Osteocyte (in vitro differentiated cells): Measurements from ENCODE around the gene MRPL14. TPM values are rescaled to one million over a fixed set of nuclear protein-coding genes. Genes with fewer than 3 reads are reported as not detected.

Source experiments
- DNase-seq: peaks from one replicate; pipeline ENCODE4 v3.0.0; 2021; ENCODE audit warnings: mixed read lengths; ENCODE audit not compliant: unreplicated experiment; ENCODE audit errors: extremely low spot score
- H3K27ac Mint-ChIP-seq: one replicate; pipeline ENCODE4 v1.8.0; 2021; ENCODE audit warnings: mild to moderate bottlenecking, mixed read lengths; ENCODE audit not compliant: unreplicated experiment
- H3K27me3 Mint-ChIP-seq: one replicate; pipeline ENCODE4 v1.8.0; 2021; ENCODE audit warnings: mixed read lengths; ENCODE audit not compliant: unreplicated experiment
- H3K36me3 Mint-ChIP-seq: one replicate; pipeline ENCODE4 v1.8.0; 2021; ENCODE audit warnings: mixed read lengths; ENCODE audit not compliant: unreplicated experiment
- H3K4me1 Mint-ChIP-seq: one replicate; pipeline ENCODE4 v1.8.0; 2021; ENCODE audit warnings: mixed read lengths; ENCODE audit not compliant: unreplicated experiment
- H3K4me3 Mint-ChIP-seq: one replicate; pipeline ENCODE4 v1.8.0; 2021; ENCODE audit warnings: mild to moderate bottlenecking, moderate library complexity, mixed read lengths; ENCODE audit not compliant: unreplicated experiment
- H3K9me3 Mint-ChIP-seq: one replicate; pipeline ENCODE4 v1.8.0; 2021; ENCODE audit warnings: mixed read lengths; ENCODE audit not compliant: unreplicated experiment
- total RNA-seq: library from RNA; stranded (reverse); gene quantifications from 2 replicates; pipeline ENCODE4 v1.2.1, GENCODE V29; 2021
- TF ChIP-seq, protein P1 (sequence below): fragments of 200-600 bp; sonication (generic); IDR thresholded peaks from 2 replicates; pipeline ENCODE4 v1.5.0; 2021; ENCODE audit warnings: antibody characterized with exemption, mild to moderate bottlenecking, moderate library complexity

Gene MRPL14
- total RNA-seq, 1 donor from 2014 or later, result 36.5 TPM

DNA sequence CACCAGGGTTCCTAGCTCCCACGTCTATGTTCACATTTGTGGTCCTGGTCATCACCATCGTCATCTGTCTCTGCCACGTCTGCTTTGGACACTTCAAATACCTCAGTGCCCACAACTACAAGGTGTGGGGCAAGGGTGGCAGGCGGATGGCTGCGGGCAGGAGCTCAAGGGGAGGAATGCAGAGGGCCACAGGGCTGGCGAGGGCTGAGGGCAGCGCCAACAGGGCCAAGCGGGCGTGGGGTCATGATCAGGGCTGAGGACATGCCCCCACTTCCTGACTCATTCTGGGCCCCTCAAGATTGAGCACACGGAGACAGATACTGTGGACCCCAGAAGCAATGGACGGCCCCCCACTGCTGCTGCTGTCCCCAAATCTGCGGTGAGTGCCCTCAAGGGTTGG is 26.8 kb upstream of the MRPL14 start:
- TF ChIP-seq, protein P1, sequence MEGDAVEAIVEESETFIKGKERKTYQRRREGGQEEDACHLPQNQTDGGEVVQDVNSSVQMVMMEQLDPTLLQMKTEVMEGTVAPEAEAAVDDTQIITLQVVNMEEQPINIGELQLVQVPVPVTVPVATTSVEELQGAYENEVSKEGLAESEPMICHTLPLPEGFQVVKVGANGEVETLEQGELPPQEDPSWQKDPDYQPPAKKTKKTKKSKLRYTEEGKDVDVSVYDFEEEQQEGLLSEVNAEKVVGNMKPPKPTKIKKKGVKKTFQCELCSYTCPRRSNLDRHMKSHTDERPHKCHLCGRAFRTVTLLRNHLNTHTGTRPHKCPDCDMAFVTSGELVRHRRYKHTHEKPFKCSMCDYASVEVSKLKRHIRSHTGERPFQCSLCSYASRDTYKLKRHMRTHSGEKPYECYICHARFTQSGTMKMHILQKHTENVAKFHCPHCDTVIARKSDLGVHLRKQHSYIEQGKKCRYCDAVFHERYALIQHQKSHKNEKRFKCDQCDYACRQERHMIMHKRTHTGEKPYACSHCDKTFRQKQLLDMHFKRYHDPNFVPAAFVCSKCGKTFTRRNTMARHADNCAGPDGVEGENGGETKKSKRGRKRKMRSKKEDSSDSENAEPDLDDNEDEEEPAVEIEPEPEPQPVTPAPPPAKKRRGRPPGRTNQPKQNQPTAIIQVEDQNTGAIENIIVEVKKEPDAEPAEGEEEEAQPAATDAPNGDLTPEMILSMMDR, result no peak
- no peaks in the 10 kb centered on the region for H3K27me3 Mint-ChIP-seq
- no peaks in the 10 kb centered on the region for H3K4me1 Mint-ChIP-seq
- DNase-seq, result no peak
- no peaks in the 10 kb centered on the region for H3K9me3 Mint-ChIP-seq
- H3K4me3 Mint-ChIP-seq, result no peak overlapping the region
- H3K36me3 Mint-ChIP-seq, result peaks cover 3% of the 10 kb centered on the region
- no peak overlapping the region for H3K27ac Mint-ChIP-seq

- TF ChIP-seq, protein P1, result no peak
- no peaks in the 10 kb centered on the region for H3K27me3 Mint-ChIP-seq
- peaks cover 6% of the 10 kb centered on the region for H3K36me3 Mint-ChIP-seq
- H3K4me3 Mint-ChIP-seq, result no peak overlapping the region
- H3K27ac Mint-ChIP-seq, result no peak overlapping the region
- no peaks in the 10 kb centered on the region for H3K4me1 Mint-ChIP-seq
- no peaks in the 10 kb centered on the region for H3K9me3 Mint-ChIP-seq
- no peak for DNase-seq
Observed at GRCh38 chr6:44152533-44152932, 25.3 kb upstream of the MRPL14 start.

DNA sequence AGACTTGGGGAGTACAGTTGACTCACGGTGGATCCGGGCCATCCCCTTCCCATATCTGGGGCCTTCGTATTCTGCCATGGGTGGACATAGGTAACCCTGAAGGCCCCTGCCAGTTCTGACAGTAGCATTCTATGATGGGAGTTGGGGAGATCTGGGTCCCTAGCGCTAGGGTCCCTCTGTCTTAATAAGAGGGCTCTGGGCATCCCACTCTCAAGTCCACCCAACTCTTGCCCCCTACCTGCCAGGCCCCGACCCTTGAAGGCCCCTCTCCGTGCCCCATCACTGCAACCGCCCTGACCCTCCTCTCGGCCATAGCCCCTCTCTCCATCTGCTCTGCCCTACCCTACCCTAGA is 24.8 kb upstream of the MRPL14 start:
- Mint-ChIP-seq H3K27me3 (no peaks in the 10 kb centered on the region), H3K4me3 (no peak overlapping the region), H3K27ac (no peak overlapping the region), H3K4me1 (no peaks in the 10 kb centered on the region), H3K36me3 (peaks cover 8% of the 10 kb centered on the region), H3K9me3 (no peaks in the 10 kb centered on the region)
- TF ChIP-seq, protein P1, result peak; percentile 39
- no peak for DNase-seq

DNA sequence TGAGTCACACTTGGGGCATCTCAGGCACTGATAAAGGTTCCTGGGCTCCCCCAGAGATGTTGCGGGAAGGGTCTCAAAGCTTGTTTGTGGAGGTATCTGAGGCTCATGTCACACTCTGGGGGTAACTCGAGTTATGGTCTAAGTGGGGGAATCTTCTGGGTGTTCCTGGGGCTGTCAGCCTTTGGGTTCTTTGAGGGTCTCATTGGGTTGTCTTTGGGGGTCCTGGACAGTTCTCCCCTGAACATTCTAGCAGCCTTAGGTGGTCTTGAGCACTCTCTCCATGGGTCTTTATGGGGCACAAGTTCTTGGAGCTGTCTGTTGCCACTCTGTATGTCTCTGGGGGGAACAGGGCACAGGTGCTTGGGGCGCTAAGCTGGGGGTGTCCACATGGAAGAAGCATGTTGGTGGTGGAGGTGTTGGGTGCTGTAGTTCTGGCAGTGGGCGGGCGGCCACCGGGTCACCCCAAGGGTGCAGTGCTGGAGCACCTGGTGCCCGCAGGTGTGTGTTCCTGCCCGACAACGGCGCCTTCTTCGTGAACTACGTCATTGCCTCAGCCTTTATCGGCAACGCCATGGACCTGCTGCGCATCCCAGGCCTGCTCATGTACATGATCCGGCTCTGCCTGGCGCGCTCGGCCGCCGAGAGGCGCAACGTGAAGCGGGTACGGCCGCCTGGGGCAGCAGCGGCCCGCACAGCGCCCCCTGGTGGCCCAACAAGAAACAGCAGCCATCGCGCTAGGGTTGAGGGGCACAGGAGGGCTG is 24.3 kb upstream of the MRPL14 start:
- Mint-ChIP-seq H3K36me3 (peaks cover 10% of the 10 kb centered on the region), H3K27ac (no peak overlapping the region)

GRCh38 chr6:44150317-44150917 is 23.2 kb upstream of the MRPL14 start:
- Mint-ChIP-seq H3K27me3 (no peaks in the 10 kb centered on the region), H3K27ac (no peak overlapping the region), H3K36me3 (peaks cover 19% of the 10 kb centered on the region), H3K9me3 (no peaks in the 10 kb centered on the region), H3K4me1 (no peaks in the 10 kb centered on the region), H3K4me3 (no peak overlapping the region)
- no peak for DNase-seq
- TF ChIP-seq, protein P1, result no peak

More for the DNA sequence above, 24.3 kb upstream of the MRPL14 start:
- DNase-seq, result peak; percentile 93
- Mint-ChIP-seq H3K4me3 (no peak overlapping the region), H3K9me3 (no peaks in the 10 kb centered on the region), H3K4me1 (no peaks in the 10 kb centered on the region), H3K27me3 (no peaks in the 10 kb centered on the region)
- TF ChIP-seq, protein P1, result peak; percentile 99
